HG03175 (cell line): ENCODE data around the gene POLQ.
"Not testable (repeated sequence)": the region's sequence is repeated elsewhere in the genome, so short reads cannot be mapped to it uniquely, and the experiment has no call there.

ENCODE experiments used
- ATAC-seq: cut with Tn5 transposase; IDR thresholded peaks from one replicate; pipeline ENCODE4 v1.9.1; 2021; ENCODE audit warnings: mild to moderate bottlenecking, moderate library complexity; ENCODE audit not compliant: unreplicated experiment

The POLQ gene

GRCh38 chr3:121514496-121514895 lies 31.3 kb downstream of the POLQ start:
- no peak for ATAC-seq

GRCh38 chr3:121508389-121508788 lies 37.4 kb downstream of the POLQ start:
- ATAC-seq = no peak

DNA sequence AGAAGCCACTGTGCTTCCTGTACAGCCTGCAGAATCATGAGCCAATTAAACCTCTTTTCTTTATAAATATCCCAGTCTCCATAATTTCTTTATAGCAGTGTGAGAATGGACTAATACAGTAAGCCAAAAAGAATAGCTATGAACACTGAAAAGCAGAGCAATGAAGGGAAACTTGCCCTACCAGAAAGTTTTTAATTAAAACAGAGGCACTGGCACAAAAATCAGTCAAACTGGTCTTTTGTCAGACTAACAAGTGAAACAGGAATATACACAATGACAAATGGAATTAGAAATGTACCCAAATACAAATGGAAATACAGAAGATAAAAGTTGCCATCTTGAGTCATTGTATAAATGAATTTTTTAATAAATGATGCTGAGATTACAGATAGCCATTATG lies 40.5 kb downstream of the POLQ start:
- no peak for ATAC-seq

DNA sequence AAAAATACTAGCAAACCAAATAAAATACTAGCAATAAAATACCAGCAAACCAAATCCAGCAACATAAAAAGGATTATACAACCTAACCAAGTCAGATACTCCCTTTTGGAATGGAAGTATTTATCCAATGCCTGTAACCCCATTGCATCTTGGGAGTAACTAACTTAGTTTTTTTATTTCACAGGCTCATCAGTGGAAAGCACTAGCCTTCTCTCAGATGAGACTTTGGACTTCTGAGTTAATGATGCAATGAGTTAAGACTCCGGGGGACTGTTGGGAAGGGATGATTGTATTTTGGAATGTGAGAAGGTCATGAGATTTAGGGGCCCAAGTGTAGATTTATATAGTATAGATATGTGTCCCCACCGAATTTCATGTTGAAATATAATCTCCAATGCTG lies 41.2 kb downstream of the POLQ start:
- ATAC-seq = no peak

DNA sequence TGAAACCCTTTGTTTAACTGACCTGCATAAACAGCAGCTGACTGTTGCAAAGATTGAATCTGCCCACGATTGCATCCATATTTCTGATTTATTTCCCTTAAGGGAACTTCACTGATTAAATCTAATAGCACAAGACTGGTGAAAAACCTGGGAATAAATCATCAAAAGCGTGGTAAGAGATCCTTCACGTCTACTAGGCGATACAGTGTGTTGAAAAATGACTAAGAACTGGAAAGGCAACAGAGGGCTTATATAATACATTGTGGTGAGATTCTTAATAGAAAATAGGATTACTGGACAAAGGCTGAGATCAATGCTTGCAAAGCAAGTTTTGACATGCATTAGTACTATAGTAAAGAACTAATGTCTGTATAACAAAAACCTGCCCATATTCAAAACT lies 49.0 kb downstream of the POLQ start:
- no peak for ATAC-seq

GRCh38 chr3:121493431-121493830 lies 52.4 kb downstream of the POLQ start:
- no peak for ATAC-seq

GRCh38 chr3:121491683-121492320 lies 54.0 kb downstream of the POLQ start:
- no peak for ATAC-seq

DNA sequence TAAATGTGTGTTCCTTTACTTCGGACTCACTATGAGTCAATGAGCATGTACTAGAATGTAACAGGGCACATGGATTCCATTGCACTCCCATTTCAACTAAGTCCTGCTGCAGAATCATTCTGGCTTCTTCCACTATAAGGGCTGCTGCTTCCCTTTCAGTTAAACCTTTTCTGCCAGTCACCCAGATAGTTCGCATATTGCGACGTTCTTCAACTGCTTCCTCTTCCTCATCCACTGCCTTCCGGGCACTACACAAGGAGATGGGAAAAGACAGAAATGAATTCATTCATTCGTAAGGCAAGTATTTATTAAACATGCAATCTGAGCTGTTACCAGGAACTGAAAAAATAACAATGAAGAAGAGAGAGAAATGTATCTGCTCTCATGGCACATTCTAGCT lies 55.6 kb downstream of the POLQ start:
- ATAC-seq = no peak

DNA sequence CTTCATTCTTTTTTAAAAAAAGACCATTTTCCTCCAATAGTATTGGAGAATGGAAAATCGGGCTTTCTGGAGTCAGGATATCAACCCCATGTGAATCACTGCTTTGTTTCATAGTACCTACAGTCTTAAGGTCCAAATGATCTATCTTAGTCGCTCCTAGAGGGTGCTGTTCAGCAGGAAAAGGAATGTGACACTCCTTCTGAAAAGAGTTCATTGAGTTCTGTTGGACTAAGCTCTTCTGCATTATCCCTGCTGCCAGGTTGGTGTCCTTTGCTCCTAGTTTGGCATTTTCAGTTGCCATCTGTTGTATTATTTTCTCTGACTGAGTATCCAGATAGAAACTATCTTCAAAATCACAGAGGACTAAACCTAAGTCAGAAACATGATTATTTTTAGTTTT lies 57.2 kb downstream of the POLQ start:
- ATAC-seq = no peak

DNA sequence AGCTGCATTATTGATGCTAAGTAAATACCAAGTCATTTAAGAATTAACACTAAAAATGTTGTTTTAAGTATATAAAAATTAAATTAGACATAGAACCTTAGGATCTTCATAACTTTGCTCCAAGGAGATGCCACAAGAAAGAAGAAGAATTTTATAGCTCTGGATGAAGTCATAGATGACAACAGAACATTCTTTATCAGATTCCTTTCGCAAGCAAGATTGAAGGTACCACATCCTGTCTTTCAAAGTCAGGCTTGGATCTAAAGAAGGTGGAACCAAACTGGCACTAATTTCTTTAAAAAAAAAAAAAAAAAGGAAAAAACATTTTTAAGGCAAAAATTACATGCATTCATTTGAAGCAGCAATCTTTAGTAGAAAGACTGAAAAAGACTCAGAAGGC lies 62.5 kb downstream of the POLQ start:
- no peak for ATAC-seq

- ATAC-seq = no peak
Observed at GRCh38 chr3:121482660-121483059, 63.1 kb downstream of the POLQ start.

DNA sequence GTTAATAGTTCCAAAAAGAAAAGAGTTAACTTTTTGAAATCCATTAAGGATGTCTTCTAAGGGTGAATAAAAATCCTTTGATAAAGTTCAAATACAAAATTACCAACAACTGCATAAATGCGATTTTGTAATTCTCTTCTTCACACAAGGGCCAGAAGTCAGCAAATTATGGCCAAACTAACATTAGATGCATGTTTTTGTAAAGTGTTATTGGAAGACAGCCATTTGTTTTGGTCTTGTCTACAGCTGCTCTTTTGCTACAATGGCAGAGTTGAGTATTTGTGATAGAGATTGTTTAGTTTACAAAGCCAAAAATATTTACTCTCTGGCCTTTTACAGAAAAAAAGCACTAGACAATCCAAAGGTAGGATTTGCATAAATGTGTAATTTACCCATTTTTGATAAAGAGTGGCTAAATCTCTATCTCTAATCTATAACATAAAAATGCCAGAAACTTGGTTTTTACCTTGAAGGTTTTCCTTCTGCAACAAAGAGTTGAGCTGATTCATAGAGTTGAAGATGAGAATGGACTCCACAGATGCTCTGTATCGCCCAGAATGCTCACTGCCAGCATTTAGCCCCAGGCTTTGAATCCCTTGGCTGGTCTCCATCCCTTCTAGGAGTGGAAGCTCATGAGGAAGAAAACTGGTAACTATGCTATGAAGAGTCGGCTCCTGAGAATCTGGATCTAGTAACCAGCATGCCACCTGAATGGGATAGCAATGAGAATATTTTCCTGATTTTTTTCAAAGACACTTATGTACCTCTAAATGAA lies 64.5 kb downstream of the POLQ start:
- ATAC-seq = no peak

DNA sequence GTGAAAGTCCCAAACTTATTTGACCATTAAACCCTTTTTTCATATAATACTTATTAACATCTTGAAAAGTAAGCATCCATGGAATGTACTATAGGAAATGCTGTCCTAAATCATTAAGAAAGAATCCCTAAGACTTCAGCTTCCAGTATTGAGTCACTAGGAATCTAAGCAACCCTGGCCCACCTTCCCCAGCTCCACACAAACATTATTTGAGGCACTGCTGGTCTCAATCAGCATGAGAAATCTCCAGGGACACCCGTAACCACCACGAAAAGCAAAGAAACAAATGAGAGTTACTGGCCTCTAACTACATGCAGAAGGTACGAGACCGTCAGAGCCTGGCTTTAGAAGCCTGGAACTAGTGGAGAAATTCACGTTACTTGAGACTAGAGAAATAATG lies 68.2 kb downstream of the POLQ start:
- ATAC-seq = no peak

DNA sequence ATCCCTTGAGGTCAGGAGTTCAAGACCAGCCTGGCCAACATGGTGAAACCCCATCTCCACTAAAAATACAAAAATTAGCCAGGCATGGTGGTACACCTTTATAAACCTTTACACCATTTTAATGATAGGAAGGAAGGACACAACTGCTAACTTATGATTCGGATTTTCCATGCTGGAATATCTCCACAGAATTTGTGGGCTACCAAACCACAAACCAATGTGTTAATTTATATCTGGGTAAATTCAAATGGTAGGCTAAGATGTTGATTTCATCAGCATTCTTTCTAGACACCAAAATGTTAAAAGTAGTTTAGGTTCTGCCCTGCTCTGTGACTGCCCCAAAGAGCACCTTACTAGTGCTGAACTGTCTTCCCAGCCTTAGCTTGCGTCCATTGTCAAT lies 72.8 kb downstream of the POLQ start:
- no peak for ATAC-seq

DNA sequence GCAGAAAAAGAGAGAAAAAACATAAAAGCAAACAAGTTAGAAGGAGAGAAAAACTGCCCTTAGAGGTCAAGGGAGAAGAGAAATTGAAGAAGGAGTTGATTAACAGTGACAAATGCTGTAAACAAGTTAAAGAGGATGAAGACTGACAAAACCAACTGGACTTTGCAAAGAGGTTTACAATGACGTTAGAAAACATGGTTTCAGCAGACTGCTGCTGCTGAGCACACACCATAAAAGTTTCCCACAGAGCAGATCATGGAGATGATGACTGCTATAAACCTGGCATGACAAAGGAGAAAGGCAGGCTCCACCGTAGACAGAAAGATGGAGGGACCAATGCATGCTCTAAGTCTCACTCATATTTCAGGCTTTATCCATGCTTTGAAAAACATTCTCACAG lies 78.7 kb downstream of the POLQ start:
- ATAC-seq = no peak

- no peak for ATAC-seq
Observed at GRCh38 chr3:121463745-121464144, 82.0 kb downstream of the POLQ start.

DNA sequence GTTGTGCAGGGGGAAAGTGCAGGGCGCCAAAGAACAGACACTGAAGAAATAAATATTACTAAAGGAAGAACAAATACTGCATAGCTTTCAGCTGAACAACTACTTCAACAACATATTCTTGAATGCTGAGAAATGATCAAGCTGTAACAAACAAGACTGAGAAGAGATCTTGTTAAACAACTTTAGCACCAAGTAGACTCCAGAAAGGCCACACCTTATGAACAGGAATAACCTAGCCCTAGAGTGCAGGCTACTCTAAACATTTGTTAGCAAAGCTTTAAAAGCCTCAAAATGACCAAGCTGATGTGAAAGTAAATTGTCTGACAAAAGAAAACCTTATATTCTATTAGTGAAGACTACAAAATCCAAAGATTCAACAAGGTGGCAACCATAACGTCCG lies 83.2 kb downstream of the POLQ start:
- ATAC-seq = no peak

- not testable (repeated sequence) for ATAC-seq
Observed at GRCh38 chr3:121451752-121452151, 94.0 kb downstream of the POLQ start.

DNA sequence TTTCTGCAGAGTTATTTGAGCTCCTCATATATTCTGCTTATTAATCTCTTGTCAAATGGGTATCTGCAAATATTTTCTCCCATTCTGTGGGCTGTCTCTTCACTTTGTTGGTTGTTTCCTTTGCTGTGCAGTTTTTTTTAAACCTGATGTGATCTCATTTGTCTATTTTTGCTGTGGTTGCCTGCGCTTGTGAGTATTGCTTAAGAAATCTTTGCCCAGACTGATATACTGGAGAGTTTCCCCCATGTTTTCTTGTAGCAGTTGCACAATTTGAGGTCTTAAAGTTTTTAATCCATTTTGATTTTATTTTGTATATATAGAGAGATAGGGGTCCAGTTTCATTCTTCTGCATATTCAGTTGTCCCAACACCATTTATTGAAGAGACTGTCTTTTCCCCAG lies 102.3 kb downstream of the POLQ start:
- no peak for ATAC-seq

DNA sequence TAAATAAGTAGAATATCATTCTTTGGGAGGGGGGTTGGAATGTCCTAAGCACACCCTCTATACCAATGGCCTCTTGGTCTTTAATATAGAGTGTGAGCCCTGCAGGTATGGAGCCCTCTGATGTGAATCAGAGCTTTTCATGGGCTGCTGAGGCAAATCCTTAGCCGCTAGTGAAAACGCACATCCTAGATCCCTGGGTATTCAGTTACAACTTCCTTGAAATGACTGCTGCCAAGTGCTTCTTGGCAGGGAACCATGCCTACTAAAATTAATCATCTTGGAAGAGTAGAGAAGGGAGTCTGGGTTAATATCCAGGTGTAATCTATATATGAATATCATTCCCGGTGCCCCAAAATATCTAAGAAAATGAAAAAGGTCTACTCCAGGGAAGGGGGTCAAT lies 109.1 kb downstream of the POLQ start:
- ATAC-seq = no peak

- no peak for ATAC-seq
Observed at GRCh38 chr3:121436074-121436473, 109.7 kb downstream of the POLQ start.

- peak; percentile 90 for ATAC-seq
Observed at GRCh38 chr3:121431726-121432517, 113.9 kb downstream of the POLQ start.
